RWPE1 (cell line): ENCODE data around the gene PSMG4.
A peak's percentile ranks its signal among the peaks of the same experiment; 100 is the strongest.

Experiments used
- CTCF ChIA-PET: fragments of 350-600 bp; sonication (Branson Sonifier 250); formaldehyde crosslinking; extraction: SDS; loops from one replicate; lab custom pipeline; 2021; lab: Yijun Ruan, JAX
- POLR2A ChIA-PET: fragments of 400-600 bp; formaldehyde crosslinking; extraction: SDS; loops from one replicate; lab custom pipeline; 2020; ENCODE audit warnings: antibody characterized with exemption; ENCODE audit not compliant: low non-redundant PET; lab: Yijun Ruan, JAX
- DNase-seq: peaks from one replicate; pipeline ENCODE4 v3.0.0; 2012; ENCODE audit warnings: low spot score
- H3K27ac ChIP-seq: fragments of 450-650 bp; 2 replicates; pipeline ENCODE4 v1.5.1; 2017
- TF ChIP-seq, protein P1 (sequence below): fragments of 450-650 bp; conservative IDR thresholded peaks from 2 replicates; pipeline ENCODE4 v1.5.1; 2017; ENCODE audit warnings: low read depth, mild to moderate bottlenecking

The PSMG4 gene

GRCh38 chr6:3228771-3229565, 29.8 kb upstream of the PSMG4 start:
- TF ChIP-seq, protein P1, sequence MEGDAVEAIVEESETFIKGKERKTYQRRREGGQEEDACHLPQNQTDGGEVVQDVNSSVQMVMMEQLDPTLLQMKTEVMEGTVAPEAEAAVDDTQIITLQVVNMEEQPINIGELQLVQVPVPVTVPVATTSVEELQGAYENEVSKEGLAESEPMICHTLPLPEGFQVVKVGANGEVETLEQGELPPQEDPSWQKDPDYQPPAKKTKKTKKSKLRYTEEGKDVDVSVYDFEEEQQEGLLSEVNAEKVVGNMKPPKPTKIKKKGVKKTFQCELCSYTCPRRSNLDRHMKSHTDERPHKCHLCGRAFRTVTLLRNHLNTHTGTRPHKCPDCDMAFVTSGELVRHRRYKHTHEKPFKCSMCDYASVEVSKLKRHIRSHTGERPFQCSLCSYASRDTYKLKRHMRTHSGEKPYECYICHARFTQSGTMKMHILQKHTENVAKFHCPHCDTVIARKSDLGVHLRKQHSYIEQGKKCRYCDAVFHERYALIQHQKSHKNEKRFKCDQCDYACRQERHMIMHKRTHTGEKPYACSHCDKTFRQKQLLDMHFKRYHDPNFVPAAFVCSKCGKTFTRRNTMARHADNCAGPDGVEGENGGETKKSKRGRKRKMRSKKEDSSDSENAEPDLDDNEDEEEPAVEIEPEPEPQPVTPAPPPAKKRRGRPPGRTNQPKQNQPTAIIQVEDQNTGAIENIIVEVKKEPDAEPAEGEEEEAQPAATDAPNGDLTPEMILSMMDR, result no peak
- no peak overlapping the region for H3K27ac ChIP-seq
- POLR2A ChIA-PET, result no interaction called here
- no peak for DNase-seq
- CTCF ChIA-PET, result interaction anchor here (0.6 kb wide), 1 partner anchor 67 kb away, joined by 3 read pairs; no protein-coding TSS in a partner anchor

DNA sequence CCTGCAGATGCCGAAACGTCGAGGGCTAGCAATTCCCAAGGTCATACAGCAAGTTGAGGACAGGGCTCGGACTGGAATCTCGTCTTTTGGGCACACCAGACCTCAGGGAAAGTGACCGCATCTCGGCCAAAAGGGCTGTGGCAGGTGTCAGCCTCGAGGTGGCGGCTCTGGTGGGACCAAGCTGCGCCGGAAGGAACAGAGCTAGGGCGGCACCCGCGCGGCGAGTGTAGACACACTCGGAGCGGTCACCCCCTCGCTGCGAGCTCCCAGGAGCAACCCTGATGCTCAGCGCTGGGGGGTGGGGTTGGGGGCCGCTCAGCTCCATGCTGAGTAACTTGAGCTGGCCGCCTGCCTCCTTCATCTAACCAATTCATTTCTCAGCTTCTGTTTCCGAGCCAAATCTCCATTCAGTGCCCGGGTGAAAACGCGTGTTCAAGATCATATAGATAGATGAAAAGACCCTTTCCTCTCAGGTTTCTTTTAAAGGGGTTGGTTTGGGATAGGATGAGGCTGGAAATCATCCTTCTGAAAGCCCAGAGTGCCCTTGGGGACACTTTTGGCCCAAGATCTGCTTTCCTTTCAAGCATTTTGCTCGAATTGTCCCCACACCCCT, 29.1 kb upstream of the PSMG4 start:
- H3K27ac ChIP-seq, result no peak overlapping the region
- TF ChIP-seq, protein P1, result no peak
- ChIA-PET CTCF (no interaction called here), POLR2A (no interaction called here)
- no peak for DNase-seq

- TF ChIP-seq, protein P1, result no peak
- no peak for DNase-seq
- CTCF ChIA-PET, result interaction anchor here (1.2 to 1.6 kb wide), 2 partner anchors 10 to 21 kb away, joined by 4 to 6 read pairs; no protein-coding TSS in a partner anchor
- H3K27ac ChIP-seq, result no peak overlapping the region
- POLR2A ChIA-PET, result no interaction called here
Observed at GRCh38 chr6:3230256-3230882, 28.4 kb upstream of the PSMG4 start.

- DNase-seq, result no peak
- ChIA-PET CTCF (interaction anchor here (0.6 to 1.6 kb wide), 3 partner anchors 10 to 140 kb away, joined by 4 to 6 read pairs (median 4); no protein-coding TSS in a partner anchor), POLR2A (no interaction called here)
- peak overlapping the region; percentile 82 for H3K27ac ChIP-seq
- TF ChIP-seq, protein P1, result no peak
Observed at GRCh38 chr6:3230900-3231246, 27.9 kb upstream of the PSMG4 start.

DNA sequence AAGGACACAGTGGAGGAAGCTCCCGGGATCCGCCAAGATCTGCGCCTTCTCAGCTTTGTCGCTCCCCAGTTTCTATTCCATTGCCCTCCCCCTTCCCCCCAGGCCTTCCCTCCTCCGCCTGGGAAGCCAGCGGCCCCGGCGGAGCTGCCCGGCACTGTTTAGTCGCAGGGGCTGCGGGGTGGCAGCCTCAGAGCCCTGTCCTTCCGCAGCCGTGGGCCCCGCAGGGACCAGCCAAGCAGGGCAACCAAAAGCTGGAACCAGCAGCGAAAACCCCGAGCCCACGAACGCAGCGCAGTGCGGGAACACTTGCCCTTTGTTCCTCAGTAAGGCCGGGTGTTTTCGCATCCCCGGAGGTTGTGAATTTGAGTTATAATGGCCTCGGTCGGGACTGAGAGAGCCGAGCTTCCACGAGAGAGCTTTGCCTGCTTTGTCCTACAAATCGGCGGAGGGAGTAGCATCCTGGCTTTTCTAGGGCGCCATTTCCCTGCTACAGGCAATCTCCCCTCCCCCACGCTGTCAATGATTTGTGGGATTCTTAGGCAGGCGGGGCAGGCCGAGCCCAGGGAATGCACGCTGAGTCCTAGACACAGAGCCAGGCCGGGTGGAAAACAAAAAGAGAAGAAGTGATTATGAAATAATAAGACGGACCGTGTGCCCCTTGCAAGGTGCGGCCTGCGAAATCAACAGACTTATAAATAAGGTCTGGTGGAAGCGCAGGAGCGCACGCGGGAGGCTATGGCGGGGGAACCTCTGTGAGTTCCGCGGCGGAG, 27.3 kb upstream of the PSMG4 start:
- ChIA-PET POLR2A (no interaction called here), CTCF (interaction anchor here (0.6 to 1.6 kb wide), 3 partner anchors 11 to 141 kb away, joined by 4 to 6 read pairs (median 4); no protein-coding TSS in a partner anchor)
- TF ChIP-seq, protein P1, result no peak
- DNase-seq, result peak; percentile 36
- peak overlapping the region; percentile 82 for H3K27ac ChIP-seq
